ENCODE results near the gene GGA1.

Gene GGA1, protein sequence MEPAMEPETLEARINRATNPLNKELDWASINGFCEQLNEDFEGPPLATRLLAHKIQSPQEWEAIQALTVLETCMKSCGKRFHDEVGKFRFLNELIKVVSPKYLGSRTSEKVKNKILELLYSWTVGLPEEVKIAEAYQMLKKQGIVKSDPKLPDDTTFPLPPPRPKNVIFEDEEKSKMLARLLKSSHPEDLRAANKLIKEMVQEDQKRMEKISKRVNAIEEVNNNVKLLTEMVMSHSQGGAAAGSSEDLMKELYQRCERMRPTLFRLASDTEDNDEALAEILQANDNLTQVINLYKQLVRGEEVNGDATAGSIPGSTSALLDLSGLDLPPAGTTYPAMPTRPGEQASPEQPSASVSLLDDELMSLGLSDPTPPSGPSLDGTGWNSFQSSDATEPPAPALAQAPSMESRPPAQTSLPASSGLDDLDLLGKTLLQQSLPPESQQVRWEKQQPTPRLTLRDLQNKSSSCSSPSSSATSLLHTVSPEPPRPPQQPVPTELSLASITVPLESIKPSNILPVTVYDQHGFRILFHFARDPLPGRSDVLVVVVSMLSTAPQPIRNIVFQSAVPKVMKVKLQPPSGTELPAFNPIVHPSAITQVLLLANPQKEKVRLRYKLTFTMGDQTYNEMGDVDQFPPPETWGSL

DNA sequence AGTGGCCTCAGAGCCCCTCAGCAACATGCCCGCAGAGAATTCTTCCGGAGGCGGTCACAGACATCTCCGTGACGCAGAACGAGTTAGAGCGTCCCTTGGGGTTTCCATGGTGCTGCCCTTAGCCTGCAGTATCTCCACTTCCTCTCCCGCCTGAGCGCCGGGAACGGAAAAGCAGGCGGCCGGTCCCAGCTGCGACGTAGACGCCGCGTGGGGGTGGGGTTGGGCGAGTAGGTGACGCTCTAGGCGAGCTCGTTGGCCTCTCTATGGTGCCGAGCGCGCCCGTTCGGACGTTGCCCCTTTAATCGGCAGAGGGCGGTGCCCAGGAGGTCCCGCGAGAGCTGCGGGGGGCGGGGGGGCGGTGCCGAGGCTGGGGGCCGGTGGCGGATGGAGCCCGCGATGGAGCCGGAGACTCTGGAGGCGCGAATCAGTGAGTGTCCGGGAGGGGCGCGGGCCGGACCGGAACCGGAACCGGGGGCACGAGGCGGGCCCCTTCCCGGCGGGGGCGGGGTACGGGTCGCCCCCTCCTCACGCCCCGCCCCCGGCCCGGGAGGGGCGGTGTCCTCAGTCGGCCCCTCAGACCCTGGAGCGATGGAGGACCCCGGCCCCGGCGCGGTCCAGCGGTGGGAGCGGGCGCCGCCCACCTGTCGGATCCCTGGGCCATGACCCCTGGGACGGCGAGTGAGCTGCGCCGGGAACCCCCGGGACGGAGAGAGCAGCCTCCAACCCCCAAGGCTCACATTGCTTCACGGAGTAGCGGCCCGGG lies at the start of gene GGA1:
Gene GGA1 (plus strand): TSS at position 358 of the 763 bp plus-strand sequence. CDS start 27 bp downstream, at position 385.
- Histone ChIP-seq H3K36me3 (ENCODE audit: insufficient read depth, low read length) (no peaks in the 10 kb centered on the region), H3K4me3 (peak within 1 kb of the TSS; percentile 86), H3K9ac (ENCODE audit: insufficient read length) (peak within 1 kb of the TSS; percentile 85), H3K9me3 (ENCODE audit: low read depth, low read length) (no peaks in the 10 kb centered on the region), H3K27ac (peak within 1 kb of the TSS; percentile 99)
- peak; percentile 90 for DNase-seq (ENCODE audit: low read depth, low spot score)
- TF ChIP-seq FOXP2 (optimal IDR thresholded peaks at IDR 0.05; ENCODE audit: control extremely low read depth, extremely low read length, insufficient read depth) (peak; percentile 71), POLR2AphosphoS5 (IDR thresholded peaks at IDR 0.05; ENCODE audit: borderline replicate concordance, low read depth, low read length) (peak; percentile 20; the same call in 1 of the 2 replicates), EZH2 (IDR thresholded peaks at IDR 0.05) (no peak)

DNA sequence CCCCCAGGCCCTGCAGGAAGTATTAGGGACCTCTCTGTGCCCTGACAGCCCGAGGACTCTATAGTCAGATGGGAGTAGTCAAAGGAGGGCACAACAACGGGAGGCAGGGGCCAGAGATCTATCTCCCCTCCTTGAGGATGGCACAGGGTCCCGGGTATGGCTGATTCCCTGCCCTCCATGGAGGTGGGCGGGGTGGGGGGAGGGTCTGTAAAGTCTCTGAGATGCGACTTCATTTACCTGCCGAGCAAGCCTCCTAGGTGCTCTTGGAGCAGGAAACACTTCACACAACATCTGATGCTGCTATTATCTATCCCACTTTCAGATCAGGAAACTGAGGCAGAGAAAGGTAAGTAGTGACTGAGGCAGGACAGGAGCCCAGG lies 49.1 kb upstream of the GGA1 start:
- H3K9ac ChIP-seq (ENCODE audit: insufficient read length), result no peak overlapping the region
- TF ChIP-seq POLR2AphosphoS5 (IDR thresholded peaks at IDR 0.05; ENCODE audit: borderline replicate concordance, low read depth, low read length) (no peak), FOXP2 (optimal IDR thresholded peaks at IDR 0.05; ENCODE audit: control extremely low read depth, extremely low read length, insufficient read depth) (no peak), EZH2 (IDR thresholded peaks at IDR 0.05) (no peak)
- no peak overlapping the region for H3K4me3 ChIP-seq
- no peaks in the 10 kb centered on the region for H3K9me3 ChIP-seq (ENCODE audit: low read depth, low read length)
- H3K36me3 ChIP-seq (ENCODE audit: insufficient read depth, low read length), result no peaks in the 10 kb centered on the region
- H3K27ac ChIP-seq, result no peak overlapping the region
- DNase-seq (ENCODE audit: low read depth, low spot score), result no peak

DNA sequence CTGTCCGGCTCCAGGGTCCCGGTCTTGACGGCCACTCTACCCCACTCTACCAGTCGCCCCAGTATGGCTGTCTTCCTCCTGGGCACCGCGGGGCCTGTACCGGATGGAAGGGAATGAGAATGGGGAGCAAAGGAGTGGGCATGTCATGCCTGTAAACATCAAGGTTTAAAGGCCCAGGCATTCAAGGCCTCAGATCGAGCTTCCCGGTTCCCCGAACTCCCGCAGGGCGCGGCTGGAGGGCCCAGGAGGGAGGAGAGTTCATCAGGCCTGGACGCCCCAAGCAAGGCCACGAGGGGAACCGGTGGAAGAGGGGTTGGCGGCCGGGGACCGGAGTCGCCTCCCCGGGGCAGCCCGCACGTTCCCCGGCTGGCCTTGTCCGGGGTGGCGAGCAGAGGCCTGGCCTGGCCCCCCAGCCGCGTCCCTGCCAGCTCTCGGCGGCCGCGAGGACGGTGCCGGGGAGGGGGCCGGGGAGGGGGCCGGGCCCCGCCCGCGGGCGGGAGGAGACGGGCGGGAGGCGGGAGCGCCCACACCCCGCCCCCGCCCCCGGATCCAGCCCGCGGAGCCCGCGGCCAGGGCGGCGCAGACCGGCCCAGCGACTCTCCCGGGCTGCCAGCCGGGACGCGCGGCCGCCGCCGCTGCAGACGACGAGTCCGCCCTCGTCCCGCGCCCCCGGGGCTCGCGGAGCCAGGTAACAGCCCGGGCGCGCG lies 48.6 kb upstream of the GGA1 start, which contains the start of gene CDC42EP1:
Gene CDC42EP1 (plus strand): TSS at position 580 of the 707 bp plus-strand sequence. CDS start 5,870 bp downstream, outside the sequence.
- Histone ChIP-seq H3K4me3 (peak within 1 kb of the TSS; percentile 75), H3K9ac (ENCODE audit: insufficient read length) (peak within 1 kb of the TSS; percentile 15), H3K9me3 (ENCODE audit: low read depth, low read length) (no peaks in the 10 kb centered on the region), H3K27ac (no peak within 1 kb of the TSS), H3K36me3 (ENCODE audit: insufficient read depth, low read length) (no peaks in the 10 kb centered on the region)
- no peak for DNase-seq (ENCODE audit: low read depth, low spot score)
- TF ChIP-seq EZH2 (IDR thresholded peaks at IDR 0.05), result no peak
- no peak for TF ChIP-seq POLR2AphosphoS5 (IDR thresholded peaks at IDR 0.05; ENCODE audit: borderline replicate concordance, low read depth, low read length)
- TF ChIP-seq FOXP2 (optimal IDR thresholded peaks at IDR 0.05; ENCODE audit: control extremely low read depth, extremely low read length, insufficient read depth), result no peak

DNA sequence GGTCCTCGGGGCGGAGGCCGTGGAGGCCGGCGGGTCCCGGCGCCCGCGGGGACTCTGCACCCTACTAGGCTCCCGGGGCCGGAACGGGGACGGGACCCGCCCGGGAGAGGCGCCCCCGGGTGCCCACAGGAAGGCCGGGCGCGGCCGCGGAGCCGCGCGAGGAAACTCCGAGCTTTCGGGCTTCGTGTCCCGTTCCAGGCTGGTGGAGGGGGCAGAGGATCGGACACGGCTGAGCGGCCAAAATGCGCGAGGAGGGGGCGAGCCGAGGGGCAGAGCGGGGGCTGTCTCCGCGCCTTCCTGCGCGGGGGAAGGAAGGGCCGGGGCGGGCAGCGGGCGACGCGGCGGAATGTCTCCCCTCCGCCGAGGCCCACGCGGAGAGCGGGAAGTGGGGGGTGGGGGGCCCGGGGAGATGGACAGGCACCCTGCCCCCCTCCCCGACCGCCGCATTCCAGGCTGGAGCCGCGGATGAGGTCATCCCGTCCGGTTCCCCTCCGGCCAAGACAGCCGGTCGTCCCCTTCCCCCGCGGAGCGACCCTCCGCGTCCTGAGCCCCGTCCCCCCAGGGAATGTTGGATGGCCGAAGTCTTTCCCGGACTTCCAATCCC lies 47.9 kb upstream of the GGA1 start:
- Histone ChIP-seq H3K9ac (ENCODE audit: insufficient read length) (peak overlapping the region; percentile 15), H3K36me3 (ENCODE audit: insufficient read depth, low read length) (no peaks in the 10 kb centered on the region), H3K27ac (no peak overlapping the region), H3K9me3 (ENCODE audit: low read depth, low read length) (no peaks in the 10 kb centered on the region), H3K4me3 (peak overlapping the region; percentile 75)
- no peak for DNase-seq (ENCODE audit: low read depth, low spot score)
- TF ChIP-seq POLR2AphosphoS5 (IDR thresholded peaks at IDR 0.05; ENCODE audit: borderline replicate concordance, low read depth, low read length) (no peak), EZH2 (IDR thresholded peaks at IDR 0.05) (peak; percentile 46)

DNA sequence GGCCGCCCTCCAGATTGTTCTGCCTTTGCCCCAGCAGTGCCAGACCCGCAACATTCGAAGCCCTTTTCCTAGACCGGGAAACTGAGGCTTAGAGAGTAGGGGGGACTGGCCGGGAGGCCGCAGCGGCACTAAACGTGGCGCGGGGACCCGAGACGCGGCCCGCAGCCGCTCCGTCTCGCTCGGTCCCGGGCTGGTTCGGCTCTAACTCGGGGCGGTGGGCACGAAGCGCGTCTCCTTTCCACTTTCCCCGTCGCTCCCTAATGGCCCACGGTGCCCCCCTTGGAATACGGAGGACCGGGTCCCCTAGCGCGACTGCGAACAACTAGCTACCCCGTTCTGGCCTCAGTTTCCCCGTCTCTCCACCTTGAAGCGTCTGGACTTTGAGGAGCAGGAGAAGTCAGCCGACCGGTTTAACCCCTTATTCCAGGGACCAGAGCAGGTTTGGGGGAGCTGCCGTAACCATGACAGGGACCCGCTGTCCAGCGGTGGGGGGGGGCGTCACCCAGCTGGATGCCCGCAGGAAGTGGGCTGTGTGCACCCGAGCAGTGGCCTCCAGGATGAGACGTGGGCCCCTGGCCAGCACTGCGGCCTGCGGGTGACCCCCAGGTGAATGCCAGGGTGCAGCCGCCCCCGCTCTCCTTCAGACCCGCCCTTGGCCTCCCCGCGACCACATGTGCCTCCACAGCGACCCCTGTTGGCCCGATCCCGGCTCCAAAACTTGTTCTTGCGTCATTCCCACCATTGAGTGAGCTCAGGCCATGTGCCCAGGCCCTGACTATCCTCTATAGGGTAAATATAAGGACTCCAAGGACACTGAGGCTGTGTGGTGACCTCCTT lies 47.2 kb upstream of the GGA1 start:
- peak; percentile 6 for DNase-seq (ENCODE audit: low read depth, low spot score)
- Histone ChIP-seq H3K36me3 (ENCODE audit: insufficient read depth, low read length) (no peaks in the 10 kb centered on the region), H3K9ac (ENCODE audit: insufficient read length) (peak overlapping the region; percentile 15), H3K4me3 (peak overlapping the region; percentile 75), H3K9me3 (ENCODE audit: low read depth, low read length) (no peaks in the 10 kb centered on the region), H3K27ac (no peak overlapping the region)
- TF ChIP-seq POLR2AphosphoS5 (IDR thresholded peaks at IDR 0.05; ENCODE audit: borderline replicate concordance, low read depth, low read length) (no peak), FOXP2 (optimal IDR thresholded peaks at IDR 0.05; ENCODE audit: control extremely low read depth, extremely low read length, insufficient read depth) (no peak), EZH2 (IDR thresholded peaks at IDR 0.05) (no peak)

DNA sequence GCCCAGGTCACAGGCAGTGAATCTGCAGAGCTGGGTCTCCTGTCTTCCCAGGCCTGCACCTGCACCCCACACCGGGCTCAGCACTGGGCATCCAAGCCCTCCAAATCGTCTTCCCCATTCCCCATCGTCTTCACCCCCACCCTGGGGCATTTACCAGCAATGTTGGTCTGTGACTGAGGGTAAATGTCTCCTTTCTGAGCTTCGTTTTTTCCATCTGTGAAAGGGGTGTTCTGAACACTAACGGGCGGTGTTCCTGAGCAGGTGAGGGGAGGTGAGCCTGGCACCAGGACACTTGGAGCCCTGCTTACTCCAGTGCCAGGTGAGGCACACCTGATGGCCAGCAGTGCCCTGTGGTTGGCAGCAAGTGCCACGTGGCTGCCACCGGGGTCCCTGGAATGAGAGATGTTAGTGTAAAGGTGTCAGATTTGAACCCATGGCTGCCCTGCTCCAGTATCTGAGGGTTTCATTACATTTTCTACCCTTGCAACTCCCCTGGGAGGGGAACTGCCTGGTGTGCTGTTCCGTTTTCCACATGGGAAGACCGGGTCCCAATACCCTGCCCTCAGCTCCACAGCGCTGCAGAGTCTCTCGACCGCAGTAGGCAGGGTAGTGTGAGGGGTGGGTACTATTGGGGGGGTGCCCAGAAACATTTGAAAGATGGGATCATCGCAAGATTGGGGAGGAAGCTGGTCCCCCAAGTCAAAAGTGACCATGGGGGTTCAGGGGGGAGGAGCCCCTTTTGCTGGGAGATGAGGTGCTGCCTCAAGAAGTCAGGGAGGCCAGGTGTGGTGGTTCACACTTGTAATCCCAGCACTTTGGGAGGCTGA lies 46.4 kb upstream of the GGA1 start:
- Histone ChIP-seq H3K9me3 (ENCODE audit: low read depth, low read length) (no peaks in the 10 kb centered on the region), H3K36me3 (ENCODE audit: insufficient read depth, low read length) (no peaks in the 10 kb centered on the region), H3K27ac (no peak overlapping the region), H3K9ac (ENCODE audit: insufficient read length) (no peak overlapping the region), H3K4me3 (peak overlapping the region; percentile 75)
- DNase-seq (ENCODE audit: low read depth, low spot score), result no peak
- TF ChIP-seq FOXP2 (optimal IDR thresholded peaks at IDR 0.05; ENCODE audit: control extremely low read depth, extremely low read length, insufficient read depth) (no peak), EZH2 (IDR thresholded peaks at IDR 0.05) (no peak), POLR2AphosphoS5 (IDR thresholded peaks at IDR 0.05; ENCODE audit: borderline replicate concordance, low read depth, low read length) (no peak)
